ENCODE measurements around the gene GALNTL6.

GALNTL6 gene

GRCh38 chr4:172256820-172257219 lies 443.6 kb downstream of the GALNTL6 start:
- CTCF ChIA-PET, result interaction anchor here (1.5 kb wide), 1 partner anchor 10 kb away, joined by 3 read pairs; no protein-coding TSS in a partner anchor
- Histone ChIP-seq H3K9me3 (ENCODE audit: control extremely low read depth in 1 of 5, control insufficient read depth in 4 of 5, insufficient read depth in 2 of 5, low read depth in 1 of 5, low read length in 4 of 5) (no peaks in the 10 kb centered on the region), H3K4me3 (ENCODE audit: control insufficient read depth in 1 of 7, extremely low read depth in 1 of 7, insufficient read depth in 4 of 7, low read depth in 2 of 7, low read length in 6 of 7) (no peak overlapping the region), H3K27ac (ENCODE audit: insufficient read depth in 1 of 2, low read depth in 1 of 2, low read length in 2 of 2, poor library complexity in 1 of 2, severe bottlenecking in 2 of 2) (no peak overlapping the region), H3K27me3 (replicated peaks in 2 of 5; ENCODE audit: control insufficient read depth in 4 of 5, insufficient read depth in 5 of 5, low read length in 4 of 5) (no peaks in the 10 kb centered on the region), H3K36me3 (ENCODE audit: control insufficient read depth in 4 of 4, insufficient read depth in 4 of 4, low read length in 3 of 4) (no peaks in the 10 kb centered on the region), H3K4me1 (ENCODE audit: control extremely low read depth in 1 of 4, control insufficient read depth in 4 of 4, insufficient read depth in 4 of 4, low read length in 3 of 4) (no peaks in the 10 kb centered on the region)
- WGBS (ENCODE audit: insufficient coverage), result no CpG with 5 or more reads among the region's 1 CpG
- no peak for DNase-seq
- POLR2A ChIA-PET, result interaction anchor here (0.7 kb wide), 1 partner anchor 9 kb away, joined by 3 read pairs; no protein-coding TSS in a partner anchor

GRCh38 chr4:172270397-172270796 lies 457.2 kb downstream of the GALNTL6 start:
- H3K4me1 ChIP-seq (ENCODE audit: control extremely low read depth in 1 of 4, control insufficient read depth in 4 of 4, insufficient read depth in 4 of 4, low read length in 3 of 4), result no peaks in the 10 kb centered on the region
- 100% methylated on average over 2 of the region's 2 CpGs for WGBS (ENCODE audit: insufficient coverage)
- DNase-seq, result no peak
- H3K27ac ChIP-seq (ENCODE audit: insufficient read depth in 1 of 2, low read depth in 1 of 2, low read length in 2 of 2, poor library complexity in 1 of 2, severe bottlenecking in 2 of 2), result no peak overlapping the region
- H3K36me3 ChIP-seq (ENCODE audit: control insufficient read depth in 4 of 4, insufficient read depth in 4 of 4, low read length in 3 of 4), result no peaks in the 10 kb centered on the region
- no peak overlapping the region for H3K4me3 ChIP-seq (ENCODE audit: control insufficient read depth in 1 of 7, extremely low read depth in 1 of 7, insufficient read depth in 4 of 7, low read depth in 2 of 7, low read length in 6 of 7)
- peaks cover 0 to 2% (median 0%) of the 10 kb centered on the region in 5 experiments for H3K27me3 ChIP-seq (replicated peaks in 2 of 5; ENCODE audit: control insufficient read depth in 4 of 5, insufficient read depth in 5 of 5, low read length in 4 of 5)
- ChIA-PET POLR2A (no interaction called here), CTCF (no interaction called here)
- no peaks in the 10 kb centered on the region for H3K9me3 ChIP-seq (ENCODE audit: control extremely low read depth in 1 of 5, control insufficient read depth in 4 of 5, insufficient read depth in 2 of 5, low read depth in 1 of 5, low read length in 4 of 5)

GRCh38 chr4:172287117-172287516 lies 473.9 kb downstream of the GALNTL6 start:
- Histone ChIP-seq H3K36me3 (ENCODE audit: control insufficient read depth in 4 of 4, insufficient read depth in 4 of 4, low read length in 3 of 4) (no peaks in the 10 kb centered on the region), H3K9me3 (ENCODE audit: control extremely low read depth in 1 of 5, control insufficient read depth in 4 of 5, insufficient read depth in 2 of 5, low read depth in 1 of 5, low read length in 4 of 5) (no peaks in the 10 kb centered on the region), H3K27ac (ENCODE audit: insufficient read depth in 1 of 2, low read depth in 1 of 2, low read length in 2 of 2, poor library complexity in 1 of 2, severe bottlenecking in 2 of 2) (no peak overlapping the region), H3K4me3 (ENCODE audit: control insufficient read depth in 1 of 7, extremely low read depth in 1 of 7, insufficient read depth in 4 of 7, low read depth in 2 of 7, low read length in 6 of 7) (no peak overlapping the region), H3K27me3 (replicated peaks in 2 of 5; ENCODE audit: control insufficient read depth in 4 of 5, insufficient read depth in 5 of 5, low read length in 4 of 5) (no peaks in the 10 kb centered on the region), H3K4me1 (ENCODE audit: control extremely low read depth in 1 of 4, control insufficient read depth in 4 of 4, insufficient read depth in 4 of 4, low read length in 3 of 4) (no peaks in the 10 kb centered on the region)
- CTCF ChIA-PET, result interaction anchor here (0.6 kb wide), 1 partner anchor 334 kb away, joined by 3 read pairs; no protein-coding TSS in a partner anchor
- no peak for DNase-seq
- POLR2A ChIA-PET, result no interaction called here

GRCh38 chr4:172305698-172306097 lies 492.5 kb downstream of the GALNTL6 start:
- Histone ChIP-seq H3K9me3 (ENCODE audit: control extremely low read depth in 1 of 5, control insufficient read depth in 4 of 5, insufficient read depth in 2 of 5, low read depth in 1 of 5, low read length in 4 of 5) (no peaks in the 10 kb centered on the region), H3K27ac (ENCODE audit: insufficient read depth in 1 of 2, low read depth in 1 of 2, low read length in 2 of 2, poor library complexity in 1 of 2, severe bottlenecking in 2 of 2) (no peak overlapping the region), H3K4me3 (ENCODE audit: control insufficient read depth in 1 of 7, extremely low read depth in 1 of 7, insufficient read depth in 4 of 7, low read depth in 2 of 7, low read length in 6 of 7) (no peak overlapping the region), H3K27me3 (replicated peaks in 2 of 5; ENCODE audit: control insufficient read depth in 4 of 5, insufficient read depth in 5 of 5, low read length in 4 of 5) (no peaks in the 10 kb centered on the region), H3K4me1 (ENCODE audit: control extremely low read depth in 1 of 4, control insufficient read depth in 4 of 4, insufficient read depth in 4 of 4, low read length in 3 of 4) (no peaks in the 10 kb centered on the region), H3K36me3 (ENCODE audit: control insufficient read depth in 4 of 4, insufficient read depth in 4 of 4, low read length in 3 of 4) (no peaks in the 10 kb centered on the region)
- ChIA-PET CTCF (no interaction called here), POLR2A (no interaction called here)
- no peak for DNase-seq
- 100% methylated on average over 1 of the region's 1 CpG for WGBS (ENCODE audit: insufficient coverage)

GRCh38 chr4:172308078-172308477 lies 494.9 kb downstream of the GALNTL6 start:
- Histone ChIP-seq H3K27me3 (replicated peaks in 2 of 5; ENCODE audit: control insufficient read depth in 4 of 5, insufficient read depth in 5 of 5, low read length in 4 of 5) (no peaks in the 10 kb centered on the region), H3K27ac (ENCODE audit: insufficient read depth in 1 of 2, low read depth in 1 of 2, low read length in 2 of 2, poor library complexity in 1 of 2, severe bottlenecking in 2 of 2) (no peak overlapping the region), H3K9me3 (ENCODE audit: control extremely low read depth in 1 of 5, control insufficient read depth in 4 of 5, insufficient read depth in 2 of 5, low read depth in 1 of 5, low read length in 4 of 5) (no peaks in the 10 kb centered on the region), H3K36me3 (ENCODE audit: control insufficient read depth in 4 of 4, insufficient read depth in 4 of 4, low read length in 3 of 4) (no peaks in the 10 kb centered on the region), H3K4me3 (ENCODE audit: control insufficient read depth in 1 of 7, extremely low read depth in 1 of 7, insufficient read depth in 4 of 7, low read depth in 2 of 7, low read length in 6 of 7) (no peak overlapping the region), H3K4me1 (ENCODE audit: control extremely low read depth in 1 of 4, control insufficient read depth in 4 of 4, insufficient read depth in 4 of 4, low read length in 3 of 4) (no peaks in the 10 kb centered on the region)
- no peak for DNase-seq
- WGBS (ENCODE audit: insufficient coverage), result 86% methylated on average over 1 of the region's 2 CpGs
- ChIA-PET POLR2A (no interaction called here), CTCF (no interaction called here)

GRCh38 chr4:172311682-172312081 lies 498.5 kb downstream of the GALNTL6 start:
- H3K9me3 ChIP-seq (ENCODE audit: control extremely low read depth in 1 of 5, control insufficient read depth in 4 of 5, insufficient read depth in 2 of 5, low read depth in 1 of 5, low read length in 4 of 5), result no peaks in the 10 kb centered on the region
- ChIA-PET CTCF (no interaction called here), POLR2A (no interaction called here)
- H3K27me3 ChIP-seq (replicated peaks in 2 of 5; ENCODE audit: control insufficient read depth in 4 of 5, insufficient read depth in 5 of 5, low read length in 4 of 5), result no peaks in the 10 kb centered on the region
- 100% methylated on average over 1 of the region's 3 CpGs for WGBS (ENCODE audit: insufficient coverage)
- no peak overlapping the region for H3K27ac ChIP-seq (ENCODE audit: insufficient read depth in 1 of 2, low read depth in 1 of 2, low read length in 2 of 2, poor library complexity in 1 of 2, severe bottlenecking in 2 of 2)
- H3K4me3 ChIP-seq (ENCODE audit: control insufficient read depth in 1 of 7, extremely low read depth in 1 of 7, insufficient read depth in 4 of 7, low read depth in 2 of 7, low read length in 6 of 7), result no peak overlapping the region
- no peak for DNase-seq
- H3K4me1 ChIP-seq (ENCODE audit: control extremely low read depth in 1 of 4, control insufficient read depth in 4 of 4, insufficient read depth in 4 of 4, low read length in 3 of 4), result no peaks in the 10 kb centered on the region
- no peaks in the 10 kb centered on the region for H3K36me3 ChIP-seq (ENCODE audit: control insufficient read depth in 4 of 4, insufficient read depth in 4 of 4, low read length in 3 of 4)

- no peaks in the 10 kb centered on the region for H3K27me3 ChIP-seq (replicated peaks in 2 of 5; ENCODE audit: control insufficient read depth in 4 of 5, insufficient read depth in 5 of 5, low read length in 4 of 5)
- peaks cover 0 to 18% (median 0%) of the 10 kb centered on the region in 4 experiments for H3K4me1 ChIP-seq (ENCODE audit: control extremely low read depth in 1 of 4, control insufficient read depth in 4 of 4, insufficient read depth in 4 of 4, low read length in 3 of 4)
- H3K27ac ChIP-seq (ENCODE audit: insufficient read depth in 1 of 2, low read depth in 1 of 2, low read length in 2 of 2, poor library complexity in 1 of 2, severe bottlenecking in 2 of 2), result no peak overlapping the region
- no peaks in the 10 kb centered on the region for H3K36me3 ChIP-seq (ENCODE audit: control insufficient read depth in 4 of 4, insufficient read depth in 4 of 4, low read length in 3 of 4)
- POLR2A ChIA-PET, result no interaction called here
- CTCF ChIA-PET, result no interaction called here
- DNase-seq, result no peak
- H3K9me3 ChIP-seq (ENCODE audit: control extremely low read depth in 1 of 5, control insufficient read depth in 4 of 5, insufficient read depth in 2 of 5, low read depth in 1 of 5, low read length in 4 of 5), result no peaks in the 10 kb centered on the region
- WGBS (ENCODE audit: insufficient coverage), result no CpG with 5 or more reads among the region's 2 CpGs
- H3K4me3 ChIP-seq (ENCODE audit: control insufficient read depth in 1 of 7, extremely low read depth in 1 of 7, insufficient read depth in 4 of 7, low read depth in 2 of 7, low read length in 6 of 7), result no peak overlapping the region
Measured at GRCh38 chr4:172323288-172323687, 510.1 kb downstream of the GALNTL6 start.

Measured in common myeloid progenitor, CD34-positive (primary cell).